Pancreas (tissue), 10 donors: Measurements from ENCODE around the gene ANGEL1. TPM values are rescaled to one million over a fixed set of nuclear protein-coding genes. Genes with fewer than 3 reads are reported as not detected.

Experiments used
- ATAC-seq, 4 donors: fragments of 200-7000 bp; cut with Tn5 transposase; one replicate each; pipeline versions ENCODE4 v1.8.0 to v1.9.1; 2020; ENCODE audit warnings: mild to moderate bottlenecking in 4 of 4, moderate library complexity in 4 of 4
- DNase-seq, 6 donors: peaks; one replicate each; pipeline ENCODE4 v3.0.0-alpha.2; 2020
- FAIRE-seq: peaks from 2 replicates; lab custom pipeline; 2012; peaks lifted over from hg19 to GRCh38; lab: Jason Lieb, UNC
- H3K27ac ChIP-seq, 4 donors: fragments of 200-600 bp; sonication (generic); 1 replicate in 3 of 4; 2 replicates in 1 of 4; pipeline versions ENCODE4 v1.5.0 to v1.8.0; 2020
- H3K27me3 ChIP-seq, 4 donors: fragments of 200-600 bp; one replicate each; pipeline ENCODE4 v1.8.0; 2021
- H3K36me3 ChIP-seq, 3 donors: fragments of 200-600 bp; sonication (generic) in 1 of 3; one replicate each; pipeline versions ENCODE4 v1.5.0 to v1.8.0; 2020 to 2021
- H3K4me1 ChIP-seq, 3 donors: fragments of 200-600 bp; one replicate each; pipeline ENCODE4 v1.8.0; 2021
- H3K4me3 ChIP-seq, 4 donors: fragments of 200-600 bp; sonication (generic) in 2 of 4; one replicate each; pipeline versions ENCODE4 v1.5.0 to v1.8.0; 2020 to 2021
- H3K9me3 ChIP-seq, 4 donors: fragments of 200-600 bp; one replicate each; pipeline ENCODE4 v1.8.0; 2021
- WGBS, 2 donors: extraction: QIAGEN DNeasy Blood & Tissue Kit; methylation state at CpG; one replicate each; pipeline ENCODE4 v1.1.7; 2013; 5-methylcytosine and 5-hydroxymethylcytosine counted together
- intact Hi-C, 3 donors: fragments of 100-400 bp; cut with DNase I; formaldehyde crosslinking; loops; one replicate each; pipeline versions ENCODE4 v1.11.1 to v1.14.2; 2022
- polyA plus RNA-seq, 2 donors: library from polyadenylated mRNA; stranded (reverse); fragments of 200-250 nt; gene quantifications; one replicate each; pipeline ENCODE4 v1.2.3, GENCODE V29; 2013
- total RNA-seq, 6 donors: library from RNA; stranded (reverse); fragmentation: NEBNext Ultra II Directional in 4 of 6; extraction: Animal tissue kit (Norgen Biotek cat#: 25700) in 4 of 6; gene quantifications; one replicate each; pipeline versions ENCODE4 v1.2.1 to v1.2.4, GENCODE V29; 2021 to 2023
- TF ChIP-seq, protein P1 (sequence below), 4 donors: fragments of 200-600 bp; sonication (generic) in 3 of 4; IDR thresholded peaks; one replicate each; pipeline versions ENCODE4 v1.5.0 to v1.8.0; 2021; ENCODE audit warnings: antibody characterized with exemption in 4 of 4
- donor health status: healthy with polysubstance abuse.
- donor health status: DM: no; HTN: no; CAD: no; lungs with moderate emphysema.
- donor health status: DM: no; HTN: no; CAD: no.
- donor health status: control.
- donor health status: control.
- donor health status: Bipolar disorder and iron deficiency.
- donor health status: DM: yes; HTN: yes; CAD: no.
- donor health status: DM: no; HTN: no; CAD: no.
- donor health status: DM: no; HTN: no; CAD: no.
- donor health status: DM: yes; HTN: yes; CAD: no.

ANGEL1 gene
- total and polyA plus RNA-seq, 8 donors, result 25.8 to 40.1 (median 30.5) TPM

DNA sequence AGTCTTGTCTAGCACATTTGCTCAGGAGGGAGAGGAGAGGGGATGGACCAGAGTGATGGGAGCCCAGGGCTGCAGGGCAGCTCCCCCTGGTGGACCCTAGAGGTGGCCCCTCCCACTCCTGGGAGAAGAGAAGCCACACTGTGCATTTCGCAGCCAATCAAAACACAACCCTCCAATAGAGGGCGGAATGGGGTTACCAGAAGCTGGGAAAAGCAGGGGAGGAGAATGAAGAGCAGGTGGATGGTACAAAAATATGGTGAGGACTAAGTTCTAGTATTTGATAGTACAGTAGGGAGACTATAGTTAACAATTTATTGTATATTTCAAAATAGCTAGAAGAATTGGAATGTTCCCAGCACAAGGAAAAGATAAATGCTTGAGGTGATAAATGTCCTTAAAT lies 27.8 kb downstream of the ANGEL1 start:
- H3K4me1 ChIP-seq, result peaks cover 0 to 4% (median 0%) of the 10 kb centered on the region in 3 donors
- TF ChIP-seq, protein P1, sequence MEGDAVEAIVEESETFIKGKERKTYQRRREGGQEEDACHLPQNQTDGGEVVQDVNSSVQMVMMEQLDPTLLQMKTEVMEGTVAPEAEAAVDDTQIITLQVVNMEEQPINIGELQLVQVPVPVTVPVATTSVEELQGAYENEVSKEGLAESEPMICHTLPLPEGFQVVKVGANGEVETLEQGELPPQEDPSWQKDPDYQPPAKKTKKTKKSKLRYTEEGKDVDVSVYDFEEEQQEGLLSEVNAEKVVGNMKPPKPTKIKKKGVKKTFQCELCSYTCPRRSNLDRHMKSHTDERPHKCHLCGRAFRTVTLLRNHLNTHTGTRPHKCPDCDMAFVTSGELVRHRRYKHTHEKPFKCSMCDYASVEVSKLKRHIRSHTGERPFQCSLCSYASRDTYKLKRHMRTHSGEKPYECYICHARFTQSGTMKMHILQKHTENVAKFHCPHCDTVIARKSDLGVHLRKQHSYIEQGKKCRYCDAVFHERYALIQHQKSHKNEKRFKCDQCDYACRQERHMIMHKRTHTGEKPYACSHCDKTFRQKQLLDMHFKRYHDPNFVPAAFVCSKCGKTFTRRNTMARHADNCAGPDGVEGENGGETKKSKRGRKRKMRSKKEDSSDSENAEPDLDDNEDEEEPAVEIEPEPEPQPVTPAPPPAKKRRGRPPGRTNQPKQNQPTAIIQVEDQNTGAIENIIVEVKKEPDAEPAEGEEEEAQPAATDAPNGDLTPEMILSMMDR (IDR thresholded peaks at IDR 0.05), result peak; percentile 51 to 67 (median 58)
- ATAC-seq (peak; percentile 74 to 92 (median 88)), FAIRE-seq (no peak), DNase-seq (peak in 5 of 6 donors; percentile 63 to 72 (median 65))
- no peaks in the 10 kb centered on the region for H3K27me3 ChIP-seq
- no peaks in the 10 kb centered on the region for H3K9me3 ChIP-seq
- WGBS, 2 donors, result 33 to 44% methylated on average over 2 of the region's 2 CpGs
- no peak overlapping the region for H3K27ac ChIP-seq
- intact Hi-C loops, result no loop called here
- H3K4me3 ChIP-seq, result no peak overlapping the region
- peaks cover 0 to 54% (median 35%) of the 10 kb centered on the region in 3 donors for H3K36me3 ChIP-seq

DNA sequence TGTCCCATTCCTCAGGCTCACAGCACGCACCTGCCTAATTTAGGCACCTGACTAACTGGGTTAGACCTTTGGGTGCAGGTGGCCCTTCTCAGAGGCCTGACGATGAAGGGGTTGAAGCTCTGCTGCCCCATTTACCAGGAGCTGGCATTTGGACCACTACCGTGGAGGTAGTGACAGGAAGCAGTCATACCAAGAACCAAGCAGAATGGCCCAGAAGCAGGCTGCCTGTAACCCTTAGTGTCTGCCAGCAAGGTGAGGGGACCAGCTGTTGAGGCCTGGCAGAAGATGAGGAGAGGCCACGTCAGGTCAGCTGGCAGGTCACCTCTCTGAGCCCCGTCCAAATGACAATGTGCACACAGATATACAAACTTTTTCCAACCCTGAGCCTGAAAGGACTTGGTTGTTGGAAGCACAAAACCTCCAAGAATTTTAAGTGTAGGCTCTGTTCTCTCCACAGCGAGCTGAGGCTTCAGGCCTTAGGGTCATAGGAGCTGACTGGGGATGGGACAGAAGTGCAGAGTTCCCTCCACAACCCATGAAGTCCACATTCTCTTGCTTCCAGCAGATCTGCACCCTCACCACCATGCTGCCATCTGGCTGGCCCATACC lies 28.3 kb downstream of the ANGEL1 start:
- no peak for DNase-seq
- Histone ChIP-seq H3K4me1 (peaks cover 0 to 4% (median 0%) of the 10 kb centered on the region in 3 donors), H3K4me3 (no peak overlapping the region), H3K36me3 (peaks cover 0 to 48% (median 34%) of the 10 kb centered on the region in 3 donors), H3K27ac (no peak overlapping the region), H3K9me3 (no peaks in the 10 kb centered on the region), H3K27me3 (no peaks in the 10 kb centered on the region)
- no peak for ATAC-seq
- intact Hi-C loops, result no loop called here
- WGBS, 2 donors, result 71 to 81% methylated on average over 6 of the region's 6 CpGs
- TF ChIP-seq, protein P1 (IDR thresholded peaks at IDR 0.05), result no peak
- no peak for FAIRE-seq

DNA sequence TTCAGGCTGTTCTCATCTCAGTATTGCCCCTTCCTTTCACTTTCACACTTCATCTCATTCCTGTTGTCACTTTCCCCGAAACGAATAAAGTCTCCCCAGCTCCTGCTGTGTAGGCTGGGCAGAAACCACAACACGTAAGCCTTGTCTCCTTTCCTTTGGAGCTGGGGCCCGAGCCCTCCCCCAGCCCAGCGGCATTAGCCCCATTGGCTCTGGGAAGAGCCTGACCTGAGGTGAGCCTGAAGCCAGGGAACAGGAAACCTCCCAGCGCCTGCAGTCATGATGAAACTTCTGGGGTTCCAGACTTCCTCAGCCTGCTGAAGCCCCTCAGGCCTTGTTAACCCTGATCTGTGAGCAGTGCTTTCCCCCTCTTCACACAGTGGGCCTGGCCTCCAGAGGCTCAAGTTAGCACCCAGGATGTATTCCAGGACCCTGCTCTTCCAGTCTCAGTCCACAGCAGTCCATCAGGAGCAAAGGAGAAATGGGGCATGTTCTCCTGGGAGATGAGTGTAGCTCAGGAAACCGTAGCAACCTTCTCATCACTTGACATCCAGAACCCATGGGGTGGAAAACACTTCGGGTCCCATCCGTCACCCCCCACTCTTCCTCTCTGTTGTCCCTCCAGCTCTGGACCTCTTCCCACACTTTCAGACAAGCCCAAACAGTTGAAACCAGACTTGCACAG lies 29.7 kb downstream of the ANGEL1 start:
- Histone ChIP-seq H3K4me1 (peaks cover 0 to 4% (median 0%) of the 10 kb centered on the region in 3 donors), H3K4me3 (no peak overlapping the region), H3K27ac (no peak overlapping the region), H3K36me3 (peaks cover 0 to 35% (median 22%) of the 10 kb centered on the region in 3 donors), H3K9me3 (no peaks in the 10 kb centered on the region), H3K27me3 (no peaks in the 10 kb centered on the region)
- 69 to 70% methylated on average over 9 of the region's 9 CpGs for WGBS, 2 donors
- FAIRE-seq, result no peak
- DNase-seq, result no peak
- TF ChIP-seq, protein P1 (IDR thresholded peaks at IDR 0.05), result no peak
- intact Hi-C loops, result no loop called here
- ATAC-seq, result no peak

DNA sequence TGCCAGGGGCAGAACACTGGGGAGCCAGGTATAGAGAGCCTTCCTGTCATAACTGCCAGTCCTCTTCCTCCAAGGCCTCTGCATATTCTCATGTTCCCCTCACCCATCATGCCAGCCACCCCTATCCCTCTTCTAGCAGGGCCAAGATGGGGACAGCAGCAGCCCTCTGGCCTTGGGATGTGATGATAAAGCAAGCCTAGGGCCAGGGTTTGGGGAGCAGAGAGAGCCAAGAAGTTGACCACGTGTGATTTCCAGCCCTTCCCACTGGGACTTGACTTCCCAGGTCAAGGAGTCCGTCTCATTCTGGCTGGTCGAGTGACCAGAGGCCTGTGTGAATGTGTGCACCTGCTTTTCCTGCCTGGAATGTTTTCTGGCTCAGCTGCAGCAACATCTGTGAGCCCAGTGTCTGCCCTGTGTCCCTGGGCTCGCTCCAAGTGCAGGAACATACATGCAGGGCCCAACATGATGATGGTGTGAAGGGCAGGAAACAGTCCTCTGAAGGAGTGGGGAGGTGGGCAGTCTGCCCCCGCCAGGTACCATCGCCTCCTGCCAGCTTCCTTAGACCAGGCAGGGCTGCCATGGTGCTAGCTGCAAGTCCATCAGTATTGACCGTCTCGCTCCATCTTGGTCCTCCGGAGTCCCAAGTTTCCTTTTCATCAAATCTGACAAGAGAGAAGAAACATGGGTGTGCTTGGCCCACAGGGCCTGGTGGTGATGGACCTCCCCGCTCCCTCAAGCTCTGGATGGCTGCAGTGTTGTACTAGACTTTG lies 30.4 kb downstream of the ANGEL1 start:
- H3K4me3 ChIP-seq, result no peak overlapping the region

More for the DNA sequence above, 30.4 kb downstream of the ANGEL1 start:
- TF ChIP-seq, protein P1 (IDR thresholded peaks at IDR 0.05), result no peak
- WGBS, 2 donors, result 64 to 65% methylated on average over 10 of the region's 10 CpGs
- peaks cover 0 to 4% (median 0%) of the 10 kb centered on the region in 3 donors for H3K4me1 ChIP-seq
- H3K36me3 ChIP-seq, result peaks cover 0 to 28% (median 16%) of the 10 kb centered on the region in 3 donors
- H3K27ac ChIP-seq, result no peak overlapping the region
- FAIRE-seq (no peak), DNase-seq (peak in 4 of 6 donors; percentile 40 to 59 (median 56)), ATAC-seq (peak in 3 of 4 donors; percentile 35 to 55 (median 43))
- intact Hi-C loops, result no loop called here
- H3K27me3 ChIP-seq, result no peaks in the 10 kb centered on the region
- no peaks in the 10 kb centered on the region for H3K9me3 ChIP-seq
